Measurements from ENCODE around the gene GAK.

GAK gene

GRCh38 chr4:851701-852430 is 80.2 kb downstream of the GAK start:
- TF ChIP-seq CTCF (IDR thresholded peaks at IDR 0.05; ENCODE audit: control insufficient read depth, extremely low read depth, insufficient read depth): no peak
- H3K4me3 ChIP-seq (ENCODE audit: low read depth, low read length): no peak overlapping the region
- no peak for DNase-seq (ENCODE audit: low read depth)

- H3K4me3 ChIP-seq (ENCODE audit: low read depth, low read length): no peak overlapping the region
- TF ChIP-seq CTCF (IDR thresholded peaks at IDR 0.05; ENCODE audit: control insufficient read depth, extremely low read depth, insufficient read depth): no peak
- no peak for DNase-seq (ENCODE audit: low read depth)
These were observed 81.7 kb downstream of the GAK start for GRCh38 chr4:850323-850945.

GRCh38 chr4:849478-850175 is 82.5 kb downstream of the GAK start:
- no peak for DNase-seq (ENCODE audit: low read depth)
- TF ChIP-seq CTCF (IDR thresholded peaks at IDR 0.05; ENCODE audit: control insufficient read depth, extremely low read depth, insufficient read depth): no peak

GRCh38 chr4:848803-849477 is 83.2 kb downstream of the GAK start:
- no peak for TF ChIP-seq CTCF (IDR thresholded peaks at IDR 0.05; ENCODE audit: control insufficient read depth, extremely low read depth, insufficient read depth)
- no peak overlapping the region for H3K4me3 ChIP-seq (ENCODE audit: low read depth, low read length)
- no peak for DNase-seq (ENCODE audit: low read depth)

More at GRCh38 chr4:849478-850175, 82.5 kb downstream of the GAK start:
- no peak overlapping the region for H3K4me3 ChIP-seq (ENCODE audit: low read depth, low read length)

- DNase-seq (ENCODE audit: low read depth): no peak
- no peak overlapping the region for H3K4me3 ChIP-seq (ENCODE audit: low read depth, low read length)
- TF ChIP-seq CTCF (IDR thresholded peaks at IDR 0.05; ENCODE audit: control insufficient read depth, extremely low read depth, insufficient read depth): no peak
These were observed 83.8 kb downstream of the GAK start for GRCh38 chr4:848307-848691.

- no peak overlapping the region for H3K4me3 ChIP-seq (ENCODE audit: low read depth, low read length)
- DNase-seq (ENCODE audit: low read depth): no peak
- TF ChIP-seq CTCF (IDR thresholded peaks at IDR 0.05; ENCODE audit: control insufficient read depth, extremely low read depth, insufficient read depth): no peak
These were observed 86.3 kb downstream of the GAK start for GRCh38 chr4:845836-846251.

Data from LNCaP clone FGC (cell line).